ENCODE data around the gene CDR2.

CDR2 gene

GRCh38 chr16:22348291-22348690 lies 26.1 kb downstream of the CDR2 start:
- no peak for DNase-seq

GRCh38 chr16:22347100-22347820 lies 27.2 kb downstream of the CDR2 start:
- DNase-seq: no peak

GRCh38 chr16:22346483-22346882 lies 27.9 kb downstream of the CDR2 start:
- DNase-seq: no peak

- DNase-seq: no peak
Measured at GRCh38 chr16:22342082-22342481, 32.3 kb downstream of the CDR2 start.

GRCh38 chr16:22340945-22341344 lies 33.5 kb downstream of the CDR2 start:
- DNase-seq: no peak

GRCh38 chr16:22337849-22338635 lies 36.4 kb downstream of the CDR2 start:
- no peak for DNase-seq

GRCh38 chr16:22337045-22337444 lies 37.4 kb downstream of the CDR2 start:
- no peak for DNase-seq

GRCh38 chr16:22336581-22336980 lies 37.8 kb downstream of the CDR2 start:
- no peak for DNase-seq

GRCh38 chr16:22335668-22336246 lies 38.7 kb downstream of the CDR2 start:
- DNase-seq: no peak

GRCh38 chr16:22333457-22333994 lies 40.9 kb downstream of the CDR2 start:
- DNase-seq: no peak

GRCh38 chr16:22330326-22330725 lies 44.1 kb downstream of the CDR2 start:
- no peak for DNase-seq

- no peak for DNase-seq
Measured at GRCh38 chr16:22329199-22329695, 45.2 kb downstream of the CDR2 start.

GRCh38 chr16:22328081-22328725 lies 46.2 kb downstream of the CDR2 start:
- DNase-seq: no peak

GRCh38 chr16:22327446-22327775 lies 47.0 kb downstream of the CDR2 start:
- DNase-seq: no peak

- no peak for DNase-seq
Measured at GRCh38 chr16:22326771-22327445, 47.5 kb downstream of the CDR2 start.

GRCh38 chr16:22326369-22326652 lies 48.1 kb downstream of the CDR2 start:
- no peak for DNase-seq

- no peak for DNase-seq
Measured at GRCh38 chr16:22325598-22326368, 48.6 kb downstream of the CDR2 start.

- no peak for DNase-seq
Measured at GRCh38 chr16:22324787-22325597, 49.4 kb downstream of the CDR2 start.

- no peak for DNase-seq
Measured at GRCh38 chr16:22323959-22324786, 50.2 kb downstream of the CDR2 start.
